ENCODE measurements around the gene ABO. TPM values are rescaled to one million over a fixed set of nuclear protein-coding genes. Genes with fewer than 3 reads are reported as not detected.
"Not testable (repeated sequence)": the region's sequence is repeated elsewhere in the genome, so short reads cannot be mapped to it uniquely, and the experiment has no call there.

Gene ABO
- total and polyA plus RNA-seq, 10 of the 15 experiments (the other 5 are each of a cell fraction or from before 2014, with no cell fraction given) = 0.10 TPM; not detected in 9

GRCh38 chr9:133301253-133302230, 26.5 kb upstream of the ABO start (continued):
- TF ChIP-seq YY1 (IDR thresholded peaks at IDR 0.05; ENCODE audit: low read depth, low read length) (no peak), IRF4 (IDR thresholded peaks at IDR 0.05; ENCODE audit: low read depth, low read length) (no peak), NRF1 (conservative IDR thresholded peaks at IDR 0.05; ENCODE audit: low read depth, low read length) (no peak), NFYB (IDR thresholded peaks at IDR 0.05; ENCODE audit: insufficient read depth, low read depth, low read length) (no peak), ZBTB40 (IDR thresholded peaks at IDR 0.05; ENCODE audit: borderline replicate concordance) (no peak), PKNOX1 (IDR thresholded peaks at IDR 0.05) (no peak), NR2C1 (IDR thresholded peaks at IDR 0.05) (no peak), CBX5 (IDR thresholded peaks at IDR 0.05; ENCODE audit: low read depth) (no peak)

- H3K9ac ChIP-seq (ENCODE audit: control insufficient read depth, insufficient read depth, low read length); RAD21 ChIA-PET (ENCODE audit: unreplicated experiment); SMC1A ChIA-PET (ENCODE audit: uncharacterized antibody, unreplicated experiment); H4K20me1 ChIP-seq (ENCODE audit: control insufficient read depth, insufficient read depth); CTCF ChIA-PET; H3K4me1 ChIP-seq (ENCODE audit: control insufficient read depth, insufficient read depth, low read length); BruUV-seq (replicated peaks); DNase-seq (ENCODE audit: low read depth, low spot score); H3K9me3 ChIP-seq (replicated peaks; ENCODE audit: control insufficient read depth, insufficient read depth, low read length); H2AFZ ChIP-seq (ENCODE audit: control insufficient read depth, low read depth, low read length); POLR2A ChIA-PET; H3K27ac ChIP-seq (ENCODE audit: control insufficient read depth, insufficient read depth); in situ Hi-C loops (cut with MboI); H3K4me3 ChIP-seq; intact Hi-C loops (cut with micrococcal nuclease; ENCODE audit: unreplicated experiment); ATAC-seq; H3K79me2 ChIP-seq (ENCODE audit: control insufficient read depth, insufficient read depth, low read length); H3K27me3 ChIP-seq (replicated peaks in 1 of 2; ENCODE audit: control insufficient read depth in 2 of 2, insufficient read depth in 2 of 2, low read length in 1 of 2); FAIRE-seq; H3K36me3 ChIP-seq (ENCODE audit: control insufficient read depth in 2 of 2, insufficient read depth in 2 of 2, low read length in 1 of 2); H3K4me2 ChIP-seq (ENCODE audit: control insufficient read depth, insufficient read depth): not testable (repeated sequence)
- WGBS (ENCODE audit: insufficient coverage, insufficient replicate concordance, low lambda C conversion rate, missing lambda C conversion rate) = 39% methylated on average over 16 of the region's 16 CpGs
These were observed 25.0 kb upstream of the ABO start for GRCh38 chr9:133299996-133300395.

All from GM12878 (cell line).